Activated CD4-positive, alpha-beta T cell treated with anti-CD3 and anti-CD28 coated beads for 36 hours (primary cell): ENCODE measurements around the gene SIVA1. TPM values are rescaled to one million over a fixed set of nuclear protein-coding genes. Genes with fewer than 3 reads are reported as not detected.

ENCODE experiments used
- ATAC-seq: fragments of 200-7000 bp; cut with Tn5 transposase; one replicate; pipeline ENCODE4 v1.10.0; 2021; ENCODE audit warnings: mild to moderate bottlenecking, moderate library complexity
- CTCF ChIA-PET: fragments of 350-600 bp; sonication (Branson Sonifier 250); formaldehyde crosslinking; loops from one replicate; lab custom pipeline; 2021; ENCODE audit warnings: antibody characterized with exemption; lab: Charles Lee
- POLR2A ChIA-PET: fragments of 350-600 bp; sonication (Branson Sonifier 250); formaldehyde crosslinking; loops from one replicate; lab custom pipeline; 2021; ENCODE audit warnings: antibody characterized with exemption, inconsistent platforms; lab: Charles Lee
- DNase-seq: peaks from one replicate; pipeline ENCODE4 v3.0.0-alpha.2; 2020
- H3K27ac Mint-ChIP-seq: one replicate; pipeline ENCODE4 v1.8.0; 2021; ENCODE audit warnings: mixed read lengths
- H3K27me3 Mint-ChIP-seq: one replicate; pipeline ENCODE4 v1.8.0; 2021; ENCODE audit warnings: mixed read lengths
- H3K36me3 Mint-ChIP-seq: one replicate; pipeline ENCODE4 v1.8.0; 2021; ENCODE audit warnings: low read depth, mixed read lengths
- H3K4me1 Mint-ChIP-seq: one replicate; pipeline ENCODE4 v1.8.0; 2021; ENCODE audit warnings: mixed read lengths
- H3K4me3 Mint-ChIP-seq: one replicate; pipeline ENCODE4 v1.8.0; 2021; ENCODE audit warnings: mild to moderate bottlenecking, moderate library complexity, mixed read lengths
- H3K9me3 Mint-ChIP-seq: one replicate; pipeline ENCODE4 v1.8.0; 2021; ENCODE audit warnings: low read depth, mixed read lengths
- intact Hi-C, 2 experiments: fragments of 100-400 bp; cut with DNase I in 1 of 2; cut with micrococcal nuclease in 1 of 2; formaldehyde crosslinking; loops; one replicate each; pipeline versions ENCODE4 v1.14.2 to v1.15.1; 2022 to 2024; cut with DNase I, micrococcal nuclease
- total RNA-seq, 2 experiments: library from RNA; stranded (reverse); gene quantifications; one replicate each; pipeline ENCODE4 v1.2.3, GENCODE V29; 2021

The SIVA1 gene
- total RNA-seq, 2 experiments from 2014 or later, result 47.1 to 97.1 TPM

- DNase-seq (no peak), ATAC-seq (no peak)
- H3K9me3 Mint-ChIP-seq, result no peaks in the 10 kb centered on the region
- no peak overlapping the region for H3K4me3 Mint-ChIP-seq
- ChIA-PET POLR2A (no interaction called here), CTCF (no interaction called here)
- peaks cover 2% of the 10 kb centered on the region for H3K4me1 Mint-ChIP-seq
- H3K27ac Mint-ChIP-seq, result no peak overlapping the region
- no peaks in the 10 kb centered on the region for H3K27me3 Mint-ChIP-seq
- H3K36me3 Mint-ChIP-seq, result peaks cover 9% of the 10 kb centered on the region
- intact Hi-C loops, result no loop called here
Measured at GRCh38 chr14:104710071-104710735, 42.7 kb upstream of the SIVA1 start.

GRCh38 chr14:104712881-104713734 lies 39.8 kb upstream of the SIVA1 start:
- no peak for DNase-seq
- no peak overlapping the region for H3K4me3 Mint-ChIP-seq
- peaks cover 9% of the 10 kb centered on the region for H3K36me3 Mint-ChIP-seq
- peaks cover 2% of the 10 kb centered on the region for H3K4me1 Mint-ChIP-seq
- H3K27ac Mint-ChIP-seq, result no peak overlapping the region
- no peaks in the 10 kb centered on the region for H3K9me3 Mint-ChIP-seq
- intact Hi-C loops, result no loop called here
- ChIA-PET POLR2A (no interaction called here), CTCF (no interaction called here)
- no peak for ATAC-seq
- no peaks in the 10 kb centered on the region for H3K27me3 Mint-ChIP-seq

- ChIA-PET CTCF (no interaction called here), POLR2A (no interaction called here)
- Mint-ChIP-seq H3K4me3 (no peak overlapping the region), H3K27me3 (no peaks in the 10 kb centered on the region), H3K27ac (no peak overlapping the region), H3K9me3 (no peaks in the 10 kb centered on the region), H3K4me1 (no peaks in the 10 kb centered on the region), H3K36me3 (peaks cover 6% of the 10 kb centered on the region)
- no peak for ATAC-seq
- intact Hi-C loops, result no loop called here
- DNase-seq, result no peak
Measured at GRCh38 chr14:104714066-104714465, 38.9 kb upstream of the SIVA1 start.

GRCh38 chr14:104714681-104715080 lies 38.3 kb upstream of the SIVA1 start:
- H3K27ac Mint-ChIP-seq, result no peak overlapping the region
- POLR2A ChIA-PET, result no interaction called here
- peaks cover 7% of the 10 kb centered on the region for H3K36me3 Mint-ChIP-seq
- ATAC-seq (no peak), DNase-seq (no peak)
- H3K27me3 Mint-ChIP-seq, result no peaks in the 10 kb centered on the region
- CTCF ChIA-PET, result no interaction called here
- no peaks in the 10 kb centered on the region for H3K9me3 Mint-ChIP-seq
- no peak overlapping the region for H3K4me3 Mint-ChIP-seq
- no peaks in the 10 kb centered on the region for H3K4me1 Mint-ChIP-seq
- intact Hi-C loops, result no loop called here

GRCh38 chr14:104715416-104715815 lies 37.5 kb upstream of the SIVA1 start:
- no peak for DNase-seq
- POLR2A ChIA-PET, result no interaction called here
- Mint-ChIP-seq H3K36me3 (peaks cover 8% of the 10 kb centered on the region), H3K9me3 (no peaks in the 10 kb centered on the region), H3K4me1 (no peaks in the 10 kb centered on the region), H3K27ac (no peak overlapping the region), H3K27me3 (no peaks in the 10 kb centered on the region), H3K4me3 (no peak overlapping the region)
- ATAC-seq, result no peak
- CTCF ChIA-PET, result no interaction called here
- intact Hi-C loops, result no loop called here

GRCh38 chr14:104715871-104716270 lies 37.1 kb upstream of the SIVA1 start:
- DNase-seq (no peak), ATAC-seq (no peak)
- ChIA-PET POLR2A (no interaction called here), CTCF (no interaction called here)
- no peaks in the 10 kb centered on the region for H3K4me1 Mint-ChIP-seq
- no peak overlapping the region for H3K4me3 Mint-ChIP-seq
- intact Hi-C loops, result no loop called here
- no peaks in the 10 kb centered on the region for H3K9me3 Mint-ChIP-seq
- no peaks in the 10 kb centered on the region for H3K27me3 Mint-ChIP-seq
- H3K36me3 Mint-ChIP-seq, result peaks cover 7% of the 10 kb centered on the region
- no peak overlapping the region for H3K27ac Mint-ChIP-seq

- no peak for DNase-seq
- ChIA-PET CTCF (no interaction called here), POLR2A (no interaction called here)
- intact Hi-C loops, result no loop called here
- peaks cover 7% of the 10 kb centered on the region for H3K36me3 Mint-ChIP-seq
- no peak overlapping the region for H3K4me3 Mint-ChIP-seq
- ATAC-seq, result no peak
- no peaks in the 10 kb centered on the region for H3K4me1 Mint-ChIP-seq
- H3K27me3 Mint-ChIP-seq, result no peaks in the 10 kb centered on the region
- no peak overlapping the region for H3K27ac Mint-ChIP-seq
- H3K9me3 Mint-ChIP-seq, result no peaks in the 10 kb centered on the region
Measured at GRCh38 chr14:104717137-104717536, 35.8 kb upstream of the SIVA1 start.

GRCh38 chr14:104717646-104718045 lies 35.3 kb upstream of the SIVA1 start:
- H3K4me3 Mint-ChIP-seq, result no peak overlapping the region
- no peaks in the 10 kb centered on the region for H3K9me3 Mint-ChIP-seq
- ChIA-PET POLR2A (no interaction called here), CTCF (no interaction called here)
- H3K27me3 Mint-ChIP-seq, result no peaks in the 10 kb centered on the region
- ATAC-seq (no peak), DNase-seq (no peak)
- no peak overlapping the region for H3K27ac Mint-ChIP-seq
- peaks cover 7% of the 10 kb centered on the region for H3K36me3 Mint-ChIP-seq
- H3K4me1 Mint-ChIP-seq, result no peaks in the 10 kb centered on the region
- intact Hi-C loops, result no loop called here

- CTCF ChIA-PET, result no interaction called here
- no peak overlapping the region for H3K4me3 Mint-ChIP-seq
Measured at GRCh38 chr14:104718147-104718546, 34.8 kb upstream of the SIVA1 start.

GRCh38 chr14:104718871-104719270 lies 34.1 kb upstream of the SIVA1 start:
- DNase-seq, result no peak
- intact Hi-C loops, result no loop called here
- POLR2A ChIA-PET, result no interaction called here
- H3K36me3 Mint-ChIP-seq, result peaks cover 7% of the 10 kb centered on the region
- H3K4me1 Mint-ChIP-seq, result no peaks in the 10 kb centered on the region
- CTCF ChIA-PET, result no interaction called here
- H3K27me3 Mint-ChIP-seq, result no peaks in the 10 kb centered on the region
- no peaks in the 10 kb centered on the region for H3K9me3 Mint-ChIP-seq
- no peak overlapping the region for H3K27ac Mint-ChIP-seq
- no peak for ATAC-seq
- no peak overlapping the region for H3K4me3 Mint-ChIP-seq

More at GRCh38 chr14:104718147-104718546, 34.8 kb upstream of the SIVA1 start:
- Mint-ChIP-seq H3K27ac (no peak overlapping the region), H3K36me3 (peaks cover 7% of the 10 kb centered on the region), H3K4me1 (no peaks in the 10 kb centered on the region), H3K27me3 (no peaks in the 10 kb centered on the region), H3K9me3 (no peaks in the 10 kb centered on the region)
- POLR2A ChIA-PET, result no interaction called here
- no peak for DNase-seq
- intact Hi-C loops, result no loop called here
- no peak for ATAC-seq

GRCh38 chr14:104719343-104719742 lies 33.6 kb upstream of the SIVA1 start:
- no peak for ATAC-seq
- POLR2A ChIA-PET, result no interaction called here

More at GRCh38 chr14:104719343-104719742, 33.6 kb upstream of the SIVA1 start:
- Mint-ChIP-seq H3K27me3 (no peaks in the 10 kb centered on the region), H3K4me1 (no peaks in the 10 kb centered on the region), H3K4me3 (no peak overlapping the region), H3K9me3 (no peaks in the 10 kb centered on the region), H3K27ac (no peak overlapping the region), H3K36me3 (peaks cover 4% of the 10 kb centered on the region)
- no peak for DNase-seq
- CTCF ChIA-PET, result no interaction called here
- intact Hi-C loops, result no loop called here
